ENCODE data around the gene TLCD5. TPM values are rescaled to one million over a fixed set of nuclear protein-coding genes. Genes with fewer than 3 reads are reported as not detected.

The TLCD5 gene
- total RNA-seq, 4 donors from 2014 or later: 6.3 to 9.4 (median 8.2) TPM

DNA sequence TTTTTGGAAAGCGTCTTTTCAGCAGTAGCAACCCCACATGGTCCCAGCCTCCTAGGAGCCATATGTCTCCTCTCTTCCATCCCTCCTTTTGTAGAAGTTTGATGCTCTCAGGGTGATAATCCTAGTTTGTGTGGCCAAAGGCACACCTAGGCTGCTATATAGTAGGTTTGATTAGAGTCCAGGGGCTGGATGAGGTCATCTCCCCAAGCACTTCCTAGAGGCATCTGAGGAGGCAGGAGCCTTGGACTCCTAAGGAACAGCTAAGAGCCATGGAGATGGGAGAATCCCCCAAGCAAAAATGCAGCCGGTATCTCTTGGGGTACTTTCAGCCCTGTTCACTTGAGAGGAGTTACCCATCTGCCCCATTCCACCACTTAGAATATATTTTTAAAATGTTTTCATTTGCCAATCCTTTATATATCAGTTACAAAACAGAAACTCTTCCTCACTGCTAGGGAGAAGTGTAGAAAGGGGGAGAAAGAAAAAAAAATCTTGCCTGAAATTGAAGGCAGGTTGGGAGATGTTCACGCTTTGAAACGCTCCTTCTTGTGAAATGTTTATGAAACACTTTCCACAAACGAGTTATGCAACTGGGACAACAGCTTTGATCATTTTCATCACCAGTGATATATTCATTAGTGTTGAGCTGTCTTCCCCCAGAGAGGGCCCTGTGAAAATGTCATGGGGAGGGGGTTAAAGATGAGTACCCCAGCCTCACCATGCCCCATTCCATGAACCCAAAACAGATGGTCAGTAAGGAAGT is 31.9 kb upstream of the TLCD5 start:
- TF ChIP-seq POLR2A (IDR thresholded peaks at IDR 0.05) (no peak), EP300 (IDR thresholded peaks at IDR 0.05) (no peak)
- TF ChIP-seq, protein P1, sequence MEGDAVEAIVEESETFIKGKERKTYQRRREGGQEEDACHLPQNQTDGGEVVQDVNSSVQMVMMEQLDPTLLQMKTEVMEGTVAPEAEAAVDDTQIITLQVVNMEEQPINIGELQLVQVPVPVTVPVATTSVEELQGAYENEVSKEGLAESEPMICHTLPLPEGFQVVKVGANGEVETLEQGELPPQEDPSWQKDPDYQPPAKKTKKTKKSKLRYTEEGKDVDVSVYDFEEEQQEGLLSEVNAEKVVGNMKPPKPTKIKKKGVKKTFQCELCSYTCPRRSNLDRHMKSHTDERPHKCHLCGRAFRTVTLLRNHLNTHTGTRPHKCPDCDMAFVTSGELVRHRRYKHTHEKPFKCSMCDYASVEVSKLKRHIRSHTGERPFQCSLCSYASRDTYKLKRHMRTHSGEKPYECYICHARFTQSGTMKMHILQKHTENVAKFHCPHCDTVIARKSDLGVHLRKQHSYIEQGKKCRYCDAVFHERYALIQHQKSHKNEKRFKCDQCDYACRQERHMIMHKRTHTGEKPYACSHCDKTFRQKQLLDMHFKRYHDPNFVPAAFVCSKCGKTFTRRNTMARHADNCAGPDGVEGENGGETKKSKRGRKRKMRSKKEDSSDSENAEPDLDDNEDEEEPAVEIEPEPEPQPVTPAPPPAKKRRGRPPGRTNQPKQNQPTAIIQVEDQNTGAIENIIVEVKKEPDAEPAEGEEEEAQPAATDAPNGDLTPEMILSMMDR (IDR thresholded peaks at IDR 0.05): no peak
- no peak for DNase-seq (ENCODE audit: low spot score in 2 of 2)
- Histone ChIP-seq H3K36me3 (no peaks in the 10 kb centered on the region), H3K9me3 (no peaks in the 10 kb centered on the region), H3K4me3 (no peak overlapping the region), H3K4me1 (no peaks in the 10 kb centered on the region), H3K27me3 (peaks cover 0 to 26% of the 10 kb centered on the region in 2 donors), H3K27ac (no peak overlapping the region)
- 82 to 84% methylated on average over 5 of the region's 5 CpGs for WGBS, 2 donors

DNA sequence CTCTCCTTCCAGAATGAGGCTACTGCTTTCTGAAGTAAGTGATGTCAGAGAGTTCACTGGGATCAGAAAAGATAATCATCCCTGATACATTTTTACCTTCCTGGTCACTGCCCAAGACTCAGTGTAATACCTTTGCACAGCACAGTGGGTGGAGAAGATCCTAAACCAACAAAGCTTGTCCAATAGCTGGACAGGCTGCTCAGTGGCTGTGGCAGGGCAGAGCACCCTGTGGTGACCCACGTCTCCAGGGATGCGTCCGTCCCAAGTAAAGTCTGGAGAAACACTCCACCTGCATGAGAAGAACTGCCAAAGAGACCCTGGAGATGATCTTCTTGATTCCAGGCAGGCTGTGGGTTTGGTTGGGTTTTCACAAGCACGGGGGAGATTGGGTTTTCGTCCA is 31.0 kb upstream of the TLCD5 start:
- Histone ChIP-seq H3K9me3 (no peaks in the 10 kb centered on the region), H3K4me1 (no peaks in the 10 kb centered on the region), H3K27me3 (peaks cover 0 to 26% of the 10 kb centered on the region in 2 donors), H3K27ac (no peak overlapping the region), H3K4me3 (no peak overlapping the region), H3K36me3 (no peaks in the 10 kb centered on the region)
- WGBS, 2 donors: 56 to 66% methylated on average over 5 of the region's 5 CpGs
- DNase-seq (ENCODE audit: low spot score in 2 of 2): no peak
- TF ChIP-seq EP300 (IDR thresholded peaks at IDR 0.05) (no peak), POLR2A (IDR thresholded peaks at IDR 0.05) (no peak)
- TF ChIP-seq, protein P1 (IDR thresholded peaks at IDR 0.05): no peak

DNA sequence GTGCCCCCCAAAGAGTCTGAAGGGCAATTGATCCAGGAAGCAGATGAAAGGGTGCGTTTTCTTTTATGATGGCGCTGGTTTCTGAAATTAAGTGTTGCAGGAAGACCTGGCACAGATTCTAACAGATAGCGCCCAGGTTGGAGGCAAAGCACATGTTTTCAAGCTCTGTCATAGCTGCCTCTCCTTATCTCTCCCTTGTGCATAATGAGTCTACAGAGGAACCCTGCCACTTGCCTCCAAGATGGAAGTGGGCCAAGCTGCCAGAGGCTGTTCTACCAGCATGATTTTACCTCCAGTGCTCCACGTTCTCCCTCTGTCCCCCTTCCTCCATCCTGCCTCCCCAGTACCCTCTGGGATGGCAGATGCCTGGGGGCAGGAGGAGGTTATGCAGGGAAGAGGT is 30.0 kb upstream of the TLCD5 start:
- Histone ChIP-seq H3K36me3 (no peaks in the 10 kb centered on the region), H3K4me1 (peaks cover 0 to 5% (median 0%) of the 10 kb centered on the region in 4 donors), H3K27me3 (peaks cover 0 to 26% of the 10 kb centered on the region in 2 donors), H3K9me3 (no peaks in the 10 kb centered on the region), H3K4me3 (no peak overlapping the region), H3K27ac (no peak overlapping the region)
- TF ChIP-seq, protein P1 (IDR thresholded peaks at IDR 0.05): no peak
- no peak for TF ChIP-seq POLR2A (IDR thresholded peaks at IDR 0.05)
- TF ChIP-seq EP300 (IDR thresholded peaks at IDR 0.05): no peak
- 67 to 79% methylated on average over 4 of the region's 4 CpGs for WGBS, 2 donors
- DNase-seq (ENCODE audit: low spot score in 2 of 2): no peak

DNA sequence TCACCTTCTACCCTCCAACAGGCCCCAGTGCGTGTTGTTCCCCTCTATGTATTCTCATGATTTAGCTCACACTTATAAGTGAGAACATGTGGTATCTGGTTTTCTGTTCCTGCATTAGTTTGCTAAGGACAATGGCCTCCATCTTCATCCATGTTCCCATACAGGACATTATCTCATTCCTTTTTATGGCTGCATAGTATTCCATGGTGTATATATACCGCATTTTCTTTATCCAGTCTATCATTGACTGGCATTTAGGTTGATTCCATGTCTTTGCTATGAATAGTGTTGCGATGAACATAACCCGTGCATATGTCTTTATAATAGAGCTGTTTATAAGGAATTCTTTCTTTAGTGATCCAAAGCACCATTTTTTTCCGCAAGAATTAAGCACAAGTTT is 28.5 kb upstream of the TLCD5 start:
- Histone ChIP-seq H3K9me3 (no peaks in the 10 kb centered on the region), H3K4me3 (no peak overlapping the region), H3K27ac (no peak overlapping the region), H3K4me1 (peaks cover 0 to 13% (median 0%) of the 10 kb centered on the region in 4 donors), H3K27me3 (peaks cover 0 to 26% of the 10 kb centered on the region in 2 donors), H3K36me3 (no peaks in the 10 kb centered on the region)
- 88 to 95% methylated on average over 5 of the region's 5 CpGs for whole genome bisulfite sequencing, 2 donors
- TF ChIP-seq POLR2A (IDR thresholded peaks at IDR 0.05): no peak
- DNase-seq (ENCODE audit: low spot score in 2 of 2): no peak

DNA sequence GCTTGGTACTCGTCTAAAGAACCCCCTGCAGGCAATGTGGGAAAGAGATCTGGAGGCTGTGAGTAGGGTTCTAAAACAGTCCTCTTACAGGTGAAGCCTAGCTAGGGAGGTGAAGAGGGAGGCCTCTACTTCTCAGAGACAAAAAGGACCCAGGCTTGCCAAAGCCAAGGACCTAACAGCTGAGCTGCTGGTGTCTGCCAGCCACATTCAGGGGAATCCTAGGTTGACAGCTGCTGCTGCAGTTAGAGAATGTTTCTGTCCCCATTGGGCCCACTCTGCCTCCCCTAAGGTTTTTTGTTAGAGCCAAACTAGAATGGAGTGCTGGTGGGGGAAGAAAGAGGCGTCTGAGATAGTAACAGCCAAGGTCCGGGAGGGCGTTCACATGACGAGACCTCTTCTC is 26.6 kb upstream of the TLCD5 start:
- H3K4me1 ChIP-seq: peaks cover 0 to 21% (median 0%) of the 10 kb centered on the region in 4 donors
- no peak overlapping the region for H3K4me3 ChIP-seq
- 89% methylated on average over 5 of the region's 5 CpGs for WGBS, 2 donors
- no peak overlapping the region for H3K27ac ChIP-seq
- no peaks in the 10 kb centered on the region for H3K9me3 ChIP-seq
- TF ChIP-seq EP300 (IDR thresholded peaks at IDR 0.05) (no peak), POLR2A (IDR thresholded peaks at IDR 0.05) (no peak)
- TF ChIP-seq, protein P1 (IDR thresholded peaks at IDR 0.05): no peak
- peaks cover 0 to 16% of the 10 kb centered on the region in 2 donors for H3K27me3 ChIP-seq
- no peaks in the 10 kb centered on the region for H3K36me3 ChIP-seq
- DNase-seq (ENCODE audit: low spot score in 2 of 2): no peak

Data from tibial nerve (tissue), 4 donors.